GM19468 (cell line): ENCODE results near the gene CHP1.
"Not testable (repeated sequence)": the region's sequence is repeated elsewhere in the genome, so short reads cannot be mapped to it uniquely, and the experiment has no call there.

Experiments used
- ATAC-seq: cut with Tn5 transposase; IDR thresholded peaks from one replicate; pipeline ENCODE4 v1.9.1; 2021; ENCODE audit warnings: mild to moderate bottlenecking, moderate library complexity, moderate number of reproducible peaks; ENCODE audit not compliant: unreplicated experiment; ENCODE audit errors: extremely low read depth

Gene CHP1

GRCh38 chr15:41230650-41231421 lies at the start of gene CHP1, which contains the start of gene EXD1:
CHP1 (plus strand) TSS chr15:41231268; CDS start chr15:41231383, 115 bp downstream.
EXD1 (minus strand) TSS chr15:41230757; CDS start chr15:41226575, 4,182 bp downstream.
- peak; percentile 54 for ATAC-seq

- ATAC-seq, result no peak
Observed at GRCh38 chr15:41182266-41182665, 48.8 kb upstream of the CHP1 start.

- no peak for ATAC-seq
Observed at GRCh38 chr15:41183581-41183980, 47.5 kb upstream of the CHP1 start.

GRCh38 chr15:41194444-41194843 lies 36.6 kb upstream of the CHP1 start:
- ATAC-seq, result no peak

- no peak for ATAC-seq
Observed at GRCh38 chr15:41199470-41199869, 31.6 kb upstream of the CHP1 start.

GRCh38 chr15:41203395-41203794 lies 27.7 kb upstream of the CHP1 start:
- ATAC-seq, result no peak

- no peak for ATAC-seq
Observed at GRCh38 chr15:41205315-41205714, 25.8 kb upstream of the CHP1 start.

- no peak for ATAC-seq
Observed at GRCh38 chr15:41207687-41208448, 23.2 kb upstream of the CHP1 start.

- no peak for ATAC-seq
Observed at GRCh38 chr15:41215708-41216107, 15.4 kb upstream of the CHP1 start.

GRCh38 chr15:41218851-41219250 lies 12.2 kb upstream of the CHP1 start:
- ATAC-seq, result no peak

GRCh38 chr15:41219381-41219780 lies 11.7 kb upstream of the CHP1 start:
- no peak for ATAC-seq

- no peak for ATAC-seq
Observed at GRCh38 chr15:41230345-41230649, 771 bp upstream of the CHP1 start.

GRCh38 chr15:41231422-41232226 lies 556 bp downstream of the CHP1 start:
- no peak for ATAC-seq

GRCh38 chr15:41233367-41233771 lies 2.3 kb downstream of the CHP1 start:
- ATAC-seq, result no peak

GRCh38 chr15:41235228-41235627 lies 4.2 kb downstream of the CHP1 start:
- ATAC-seq, result not testable (repeated sequence)

- no peak for ATAC-seq
Observed at GRCh38 chr15:41235929-41236328, 4.9 kb downstream of the CHP1 start.

- ATAC-seq, result no peak
Observed at GRCh38 chr15:41238100-41238499, 7.0 kb downstream of the CHP1 start.

- no peak for ATAC-seq
Observed at GRCh38 chr15:41241221-41241964, 10.3 kb downstream of the CHP1 start.

- ATAC-seq, result not testable (repeated sequence)
Observed at GRCh38 chr15:41250745-41251144, 19.7 kb downstream of the CHP1 start.

- ATAC-seq, result no peak
Observed at GRCh38 chr15:41251411-41251810, 20.3 kb downstream of the CHP1 start.
